KMS-11 (cell line): ENCODE results near the gene ANKRD34B.

Source experiments
- H2AFZ ChIP-seq: fragments of 200-600 bp; sonication (generic); 2 replicates; pipeline ENCODE4 v1.6.1; 2016; ENCODE audit warnings: antibody characterized with exemption, mixed run types, low read depth
- H3K27ac ChIP-seq: fragments of 200-600 bp; sonication (generic); 2 replicates; pipeline ENCODE4 v1.6.1; 2016; ENCODE audit warnings: mild to moderate bottlenecking, mixed run types
- H3K27me3 ChIP-seq: fragments of 200-600 bp; sonication (generic); 2 replicates; pipeline ENCODE4 v1.6.1; 2017; ENCODE audit warnings: mild to moderate bottlenecking, low read depth, mixed run types, moderate library complexity; ENCODE audit not compliant: insufficient read depth
- H3K36me3 ChIP-seq: fragments of 200-600 bp; sonication (generic); 2 replicates; pipeline ENCODE4 v1.6.1; 2017; ENCODE audit warnings: mild to moderate bottlenecking, mixed run types; ENCODE audit not compliant: insufficient read depth
- H3K4me1 ChIP-seq: fragments of 200-600 bp; sonication (generic); 2 replicates; pipeline ENCODE4 v1.6.1; 2016; ENCODE audit warnings: mild to moderate bottlenecking, low read depth, mixed run types; ENCODE audit not compliant: poor library complexity, severe bottlenecking
- H3K4me2 ChIP-seq: fragments of 200-600 bp; sonication (generic); 2 replicates; pipeline ENCODE4 v1.7.0; 2016; ENCODE audit warnings: mild to moderate bottlenecking, mixed run types
- H3K4me3 ChIP-seq: fragments of 200-600 bp; sonication (generic); IDR thresholded peaks from 2 replicates; pipeline ENCODE4 v1.6.1; 2017; ENCODE audit warnings: low read depth, low read length, mixed read lengths; ENCODE audit not compliant: insufficient read depth
- H3K79me2 ChIP-seq: fragments of 200-600 bp; sonication (generic); 2 replicates; pipeline ENCODE4 v1.6.1; 2016; ENCODE audit warnings: low read depth, mixed run types; ENCODE audit not compliant: insufficient read depth
- H3K9ac ChIP-seq: fragments of 200-600 bp; sonication (generic); 2 replicates; pipeline ENCODE4 v1.6.1; 2016; ENCODE audit warnings: mild to moderate bottlenecking, mixed run types
- H4K20me1 ChIP-seq: fragments of 200-600 bp; sonication (generic); 2 replicates; pipeline ENCODE4 v1.6.1; 2016; ENCODE audit warnings: mild to moderate bottlenecking, mixed run types; ENCODE audit not compliant: insufficient read depth
- TF ChIP-seq, protein P1 (sequence below): fragments of 200-600 bp; sonication (generic); conservative IDR thresholded peaks from 2 replicates; pipeline ENCODE4 v1.6.1; 2017; ENCODE audit warnings: low read depth, mild to moderate bottlenecking, antibody characterized with exemption, low read length, moderate library complexity, mixed read lengths

ANKRD34B gene

DNA sequence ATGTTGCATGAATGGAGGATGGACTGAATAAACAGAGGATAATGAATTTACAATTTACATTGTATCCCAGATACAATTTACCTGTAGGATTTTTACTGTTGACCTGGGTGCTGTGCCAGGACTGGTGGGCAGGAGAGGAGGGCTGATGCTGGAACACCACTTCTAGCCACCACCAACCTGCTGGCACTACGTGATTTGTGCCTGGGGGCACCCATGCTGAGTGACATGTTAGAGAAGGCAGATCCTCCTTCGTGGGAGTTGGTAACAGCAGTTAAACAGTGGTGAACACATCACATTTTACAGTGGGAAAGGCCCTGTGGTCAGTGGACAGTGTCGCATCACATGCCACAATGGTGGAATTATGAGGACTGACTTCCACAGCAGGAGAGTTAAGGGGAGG, 3.0 kb upstream of the ANKRD34B start:
- H3K4me1 ChIP-seq: no peaks in the 10 kb centered on the region
- H3K9ac ChIP-seq: no peak overlapping the region
- H4K20me1 ChIP-seq: no peaks in the 10 kb centered on the region
- no peak overlapping the region for H3K27ac ChIP-seq
- TF ChIP-seq, protein P1, sequence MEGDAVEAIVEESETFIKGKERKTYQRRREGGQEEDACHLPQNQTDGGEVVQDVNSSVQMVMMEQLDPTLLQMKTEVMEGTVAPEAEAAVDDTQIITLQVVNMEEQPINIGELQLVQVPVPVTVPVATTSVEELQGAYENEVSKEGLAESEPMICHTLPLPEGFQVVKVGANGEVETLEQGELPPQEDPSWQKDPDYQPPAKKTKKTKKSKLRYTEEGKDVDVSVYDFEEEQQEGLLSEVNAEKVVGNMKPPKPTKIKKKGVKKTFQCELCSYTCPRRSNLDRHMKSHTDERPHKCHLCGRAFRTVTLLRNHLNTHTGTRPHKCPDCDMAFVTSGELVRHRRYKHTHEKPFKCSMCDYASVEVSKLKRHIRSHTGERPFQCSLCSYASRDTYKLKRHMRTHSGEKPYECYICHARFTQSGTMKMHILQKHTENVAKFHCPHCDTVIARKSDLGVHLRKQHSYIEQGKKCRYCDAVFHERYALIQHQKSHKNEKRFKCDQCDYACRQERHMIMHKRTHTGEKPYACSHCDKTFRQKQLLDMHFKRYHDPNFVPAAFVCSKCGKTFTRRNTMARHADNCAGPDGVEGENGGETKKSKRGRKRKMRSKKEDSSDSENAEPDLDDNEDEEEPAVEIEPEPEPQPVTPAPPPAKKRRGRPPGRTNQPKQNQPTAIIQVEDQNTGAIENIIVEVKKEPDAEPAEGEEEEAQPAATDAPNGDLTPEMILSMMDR: no peak
- H3K79me2 ChIP-seq: no peaks in the 10 kb centered on the region
- H3K27me3 ChIP-seq: no peaks in the 10 kb centered on the region
- no peak overlapping the region for H2AFZ ChIP-seq
- H3K4me2 ChIP-seq: no peak overlapping the region
- no peak overlapping the region for H3K4me3 ChIP-seq
- H3K36me3 ChIP-seq: no peaks in the 10 kb centered on the region

DNA sequence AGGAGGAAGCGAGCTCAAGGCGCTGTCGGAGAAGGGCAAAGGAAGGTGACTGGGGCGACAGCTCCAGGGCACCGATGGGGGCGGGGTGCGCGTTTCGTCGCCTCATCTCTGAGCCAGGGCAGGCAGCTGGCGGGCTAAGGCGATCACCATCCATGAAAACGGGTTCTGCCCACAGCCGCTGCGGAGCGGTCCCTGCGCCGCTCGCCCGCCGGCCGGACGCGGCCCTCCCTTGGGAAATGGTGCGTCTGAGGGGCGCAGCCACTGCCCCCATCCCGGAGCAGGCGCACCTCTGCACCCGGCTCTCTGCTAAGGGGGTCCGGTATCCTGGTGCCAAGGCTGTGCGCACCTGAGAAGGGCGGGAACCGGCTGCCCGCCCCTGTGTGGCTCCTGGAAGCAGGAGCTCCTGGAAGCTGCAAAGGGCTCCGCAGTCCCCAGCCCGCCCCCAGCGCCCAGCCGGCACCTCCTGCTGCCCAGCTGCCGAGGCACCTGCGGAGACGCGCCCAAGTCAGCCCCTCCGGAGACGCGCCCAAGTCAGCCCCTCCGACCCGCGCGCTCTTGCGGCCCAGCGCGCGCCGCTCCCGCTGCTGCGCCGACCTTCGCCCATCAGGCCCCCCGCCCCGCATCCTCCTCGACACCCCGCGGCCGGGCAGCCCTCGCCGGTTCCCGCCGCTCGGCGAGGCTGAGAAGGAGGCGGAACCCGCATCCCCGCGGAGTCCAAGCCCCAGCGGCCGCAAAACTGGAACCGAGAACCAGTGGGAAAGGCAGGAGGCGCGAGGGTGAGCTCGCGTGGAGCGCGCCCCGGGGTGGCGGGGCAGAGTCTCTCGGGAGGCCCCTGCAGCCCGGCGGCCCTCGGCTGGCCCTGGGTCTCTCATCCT, 757 bp downstream of the ANKRD34B start:
- no peaks in the 10 kb centered on the region for H3K79me2 ChIP-seq
- H4K20me1 ChIP-seq: no peaks in the 10 kb centered on the region
- no peak overlapping the region for H3K27ac ChIP-seq
- H3K4me2 ChIP-seq: no peak overlapping the region
- TF ChIP-seq, protein P1: no peak
- H2AFZ ChIP-seq: no peak overlapping the region
- no peaks in the 10 kb centered on the region for H3K4me1 ChIP-seq
- no peaks in the 10 kb centered on the region for H3K27me3 ChIP-seq
- no peak overlapping the region for H3K4me3 ChIP-seq
- no peaks in the 10 kb centered on the region for H3K36me3 ChIP-seq
- no peak overlapping the region for H3K9ac ChIP-seq

- Histone ChIP-seq H3K4me2 (no peak overlapping the region), H3K4me3 (no peak overlapping the region), H3K9ac (no peak overlapping the region), H3K27ac (no peak overlapping the region), H3K36me3 (no peaks in the 10 kb centered on the region), H3K27me3 (no peaks in the 10 kb centered on the region), H2AFZ (no peak overlapping the region), H3K79me2 (no peaks in the 10 kb centered on the region), H3K4me1 (no peaks in the 10 kb centered on the region), H4K20me1 (no peaks in the 10 kb centered on the region)
- TF ChIP-seq, protein P1: no peak
Measured at GRCh38 chr5:80568251-80568650, 1.8 kb downstream of the ANKRD34B start.

DNA sequence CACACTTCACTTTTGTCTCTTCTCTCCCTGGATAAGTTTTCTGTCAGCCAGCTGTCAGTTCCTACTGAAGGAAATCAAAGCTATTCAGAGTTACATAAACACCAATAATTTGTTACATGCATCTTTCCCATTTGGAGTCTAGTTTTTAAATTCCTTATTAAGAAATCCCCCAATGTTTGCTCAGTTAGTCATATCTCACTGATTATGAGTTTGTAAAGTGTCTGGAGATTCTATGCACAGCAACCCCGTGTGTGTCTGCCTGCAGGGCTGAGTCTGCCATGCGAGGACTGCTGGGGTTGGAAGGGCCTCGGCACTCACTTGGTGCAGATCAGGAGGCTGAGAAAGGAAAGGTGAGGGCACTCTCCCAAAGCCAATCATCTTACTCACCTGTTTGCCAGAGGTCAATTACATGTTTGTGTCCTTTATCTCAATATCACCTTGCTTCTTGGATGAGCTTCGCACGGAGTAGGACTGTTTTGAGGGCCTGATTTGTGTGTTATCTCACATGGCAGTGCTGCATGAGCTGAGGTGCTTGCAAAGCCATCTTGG, 3.3 kb downstream of the ANKRD34B start:
- H3K4me2 ChIP-seq: no peak overlapping the region
- no peaks in the 10 kb centered on the region for H3K27me3 ChIP-seq
- no peaks in the 10 kb centered on the region for H4K20me1 ChIP-seq
- H3K9ac ChIP-seq: no peak overlapping the region
- no peaks in the 10 kb centered on the region for H3K79me2 ChIP-seq
- no peaks in the 10 kb centered on the region for H3K4me1 ChIP-seq
- no peaks in the 10 kb centered on the region for H3K36me3 ChIP-seq
- H2AFZ ChIP-seq: no peak overlapping the region
- H3K27ac ChIP-seq: no peak overlapping the region
- no peak overlapping the region for H3K4me3 ChIP-seq
- TF ChIP-seq, protein P1: no peak
